GM19324 (cell line): ENCODE measurements around the gene MYL11.
"Not testable (repeated sequence)": the region's sequence is repeated elsewhere in the genome, so short reads cannot be mapped to it uniquely, and the experiment has no call there.

Source experiments
- ATAC-seq: cut with Tn5 transposase; IDR thresholded peaks from one replicate; pipeline ENCODE4 v1.9.1; 2021; ENCODE audit warnings: mild to moderate bottlenecking, moderate library complexity; ENCODE audit not compliant: unreplicated experiment, low FRiP score

Gene MYL11

GRCh38 chr16:30394592-30395154 is 20.1 kb downstream of the MYL11 start:
- ATAC-seq: no peak

GRCh38 chr16:30395155-30395991 is 20.8 kb downstream of the MYL11 start, which contains the start of gene ZNF48:
Gene ZNF48, plus strand, starts transcription at chr16:30395420. Its CDS starts 375 bp downstream, at chr16:30395795.
- peak; percentile 71 for ATAC-seq

GRCh38 chr16:30395992-30396585 is 21.5 kb downstream of the MYL11 start:
- no peak for ATAC-seq

GRCh38 chr16:30396627-30397026 is 22.0 kb downstream of the MYL11 start:
- not testable (repeated sequence) for ATAC-seq

- no peak for ATAC-seq
Observed at GRCh38 chr16:30397056-30397455, 22.5 kb downstream of the MYL11 start.

GRCh38 chr16:30397776-30398660 is 23.4 kb downstream of the MYL11 start:
- no peak for ATAC-seq

GRCh38 chr16:30398661-30399434 is 24.2 kb downstream of the MYL11 start:
- no peak for ATAC-seq

- no peak for ATAC-seq
Observed at GRCh38 chr16:30399435-30400186, 25.0 kb downstream of the MYL11 start.

- ATAC-seq: no peak
Observed at GRCh38 chr16:30401768-30402425, 27.3 kb downstream of the MYL11 start.

GRCh38 chr16:30406795-30407101 is 32.1 kb downstream of the MYL11 start:
- ATAC-seq: peak; percentile 7

GRCh38 chr16:30407102-30407803 is 32.7 kb downstream of the MYL11 start, which contains the start of gene ZNF771:
Gene ZNF771, plus strand, starts transcription at chr16:30407606. Its CDS starts 448 bp downstream, at chr16:30408054.
- ATAC-seq: peak; percentile 85

- no peak for ATAC-seq
Observed at GRCh38 chr16:30407804-30408534, 33.4 kb downstream of the MYL11 start.

GRCh38 chr16:30409125-30410060 is 34.8 kb downstream of the MYL11 start:
- ATAC-seq: no peak

GRCh38 chr16:30413112-30413806 is 38.7 kb downstream of the MYL11 start:
- no peak for ATAC-seq

GRCh38 chr16:30414159-30414558 is 39.6 kb downstream of the MYL11 start:
- no peak for ATAC-seq
